ENCODE measurements around the gene TTC7B.
"Not testable (repeated sequence)": the region's sequence is repeated elsewhere in the genome, so short reads cannot be mapped to it uniquely, and the experiment has no call there.

TTC7B gene

DNA sequence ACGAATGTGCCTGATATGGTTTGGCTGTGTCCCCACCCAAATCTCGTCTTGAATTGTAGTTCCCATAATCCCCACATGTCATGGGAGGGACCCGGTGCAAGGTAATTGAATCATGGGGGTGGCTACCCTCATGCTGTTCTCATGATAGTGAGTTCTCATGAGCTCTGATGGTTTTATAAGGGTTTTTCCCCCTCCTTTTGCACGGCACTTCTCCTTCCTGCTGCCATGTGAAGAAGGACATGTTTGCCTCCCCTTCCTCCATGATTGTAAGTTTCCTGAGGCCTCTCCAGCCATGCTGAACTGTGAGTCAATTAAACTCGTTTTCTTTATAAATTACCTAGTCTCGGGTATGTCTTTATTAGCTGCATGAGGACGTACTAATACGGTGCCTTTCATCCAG, 289.7 kb downstream of the TTC7B start:
- DNase-seq (ENCODE audit: low read depth) = not testable (repeated sequence)

DNA sequence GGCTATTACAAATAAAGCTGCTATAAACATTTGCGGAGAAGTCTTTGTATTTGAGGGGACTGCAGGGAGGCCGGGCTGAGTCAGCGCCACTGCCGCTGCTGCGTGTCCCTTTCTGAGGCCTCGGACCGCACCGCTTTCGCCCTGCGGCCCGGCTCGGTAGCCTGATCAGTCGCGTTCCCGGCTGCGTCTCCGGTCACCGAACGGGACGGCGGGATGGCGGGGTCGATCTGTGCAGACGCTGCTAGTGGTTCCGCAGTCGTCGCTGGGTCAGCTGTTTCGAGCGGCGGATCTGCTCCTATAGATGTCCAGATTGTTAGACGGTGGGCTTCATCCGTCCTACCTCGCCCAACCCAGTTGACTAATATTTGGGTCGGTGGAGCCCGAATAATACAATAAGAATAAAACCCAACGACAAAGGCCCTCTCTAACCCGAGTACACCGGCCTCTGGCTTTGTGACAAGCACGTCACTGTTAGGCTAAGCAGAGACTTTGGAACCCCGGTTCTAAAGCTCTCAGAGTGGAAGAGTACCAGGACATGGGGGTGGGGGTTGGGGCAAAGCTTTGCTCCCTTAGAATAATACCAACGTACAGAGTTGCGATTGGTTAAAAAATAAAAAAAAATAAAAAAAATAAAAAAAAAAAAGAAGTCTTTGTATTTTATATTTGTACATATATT, 290.7 kb downstream of the TTC7B start:
- not testable (repeated sequence) for DNase-seq (ENCODE audit: low read depth)

DNA sequence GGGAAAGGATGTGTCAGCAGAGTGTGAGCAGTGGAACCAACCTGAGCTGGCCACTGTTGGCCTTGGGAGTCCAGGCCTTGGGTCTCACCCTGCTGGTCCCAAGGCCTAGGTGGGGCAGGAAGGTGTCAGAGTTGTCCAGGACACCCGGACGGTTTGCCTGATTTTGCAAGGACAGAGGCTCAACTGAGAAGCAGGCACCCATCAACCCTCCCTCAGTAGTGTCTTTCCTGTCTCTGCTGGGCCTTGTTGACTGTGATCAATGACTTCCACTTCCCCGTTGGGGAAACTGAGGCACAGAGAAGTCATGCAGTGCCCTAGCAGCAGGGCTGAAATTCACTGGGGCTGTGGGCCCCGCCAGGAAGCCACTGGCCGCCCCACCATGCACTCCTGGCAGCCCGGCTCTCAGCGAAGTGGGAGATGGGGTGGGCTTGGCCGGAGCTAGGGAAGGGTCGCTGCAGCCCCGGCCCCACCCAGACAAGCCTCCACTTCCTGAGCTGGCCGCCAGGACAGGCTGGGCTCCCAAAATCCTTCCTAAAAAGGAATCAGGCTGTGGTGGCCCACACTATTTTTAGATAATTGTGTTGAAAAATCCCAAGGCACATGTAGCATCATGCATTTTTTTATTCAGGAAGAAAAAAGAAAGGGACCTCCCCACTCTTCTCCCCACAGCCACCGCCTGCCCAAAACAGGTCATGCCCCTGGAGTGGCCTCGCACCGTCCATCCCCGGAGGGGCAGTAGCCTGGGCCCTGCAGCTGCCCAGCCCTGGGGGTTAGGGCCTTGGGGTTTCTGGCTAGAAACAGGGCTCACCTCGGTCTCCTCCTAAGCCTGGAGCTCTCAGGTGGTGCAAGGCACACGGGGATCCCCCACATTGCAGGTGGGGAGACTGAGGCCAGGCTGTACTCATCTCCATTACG, 292.0 kb downstream of the TTC7B start:
- DNase-seq (ENCODE audit: low read depth) = peak; percentile 41

DNA sequence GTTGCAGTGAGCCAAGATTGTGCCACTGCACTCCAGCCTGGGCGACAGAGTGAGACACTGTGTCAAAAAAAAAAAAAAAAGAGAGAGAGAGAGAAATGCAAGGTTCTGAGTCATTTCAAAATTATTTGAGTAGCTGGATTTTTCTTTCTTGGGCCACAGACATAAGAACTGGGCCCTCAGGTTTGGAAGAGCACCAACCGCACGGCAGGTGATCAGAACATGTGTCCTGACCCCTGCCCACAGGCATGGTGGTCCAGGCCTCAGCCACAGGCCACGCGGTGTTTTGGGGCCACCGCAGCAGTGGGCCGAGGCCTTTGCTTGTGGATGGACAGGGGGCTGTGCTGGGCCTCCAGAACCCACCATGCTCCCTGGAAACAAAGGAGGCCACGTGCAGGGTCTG, 292.7 kb downstream of the TTC7B start:
- DNase-seq (ENCODE audit: low read depth) = peak; percentile 67

DNA sequence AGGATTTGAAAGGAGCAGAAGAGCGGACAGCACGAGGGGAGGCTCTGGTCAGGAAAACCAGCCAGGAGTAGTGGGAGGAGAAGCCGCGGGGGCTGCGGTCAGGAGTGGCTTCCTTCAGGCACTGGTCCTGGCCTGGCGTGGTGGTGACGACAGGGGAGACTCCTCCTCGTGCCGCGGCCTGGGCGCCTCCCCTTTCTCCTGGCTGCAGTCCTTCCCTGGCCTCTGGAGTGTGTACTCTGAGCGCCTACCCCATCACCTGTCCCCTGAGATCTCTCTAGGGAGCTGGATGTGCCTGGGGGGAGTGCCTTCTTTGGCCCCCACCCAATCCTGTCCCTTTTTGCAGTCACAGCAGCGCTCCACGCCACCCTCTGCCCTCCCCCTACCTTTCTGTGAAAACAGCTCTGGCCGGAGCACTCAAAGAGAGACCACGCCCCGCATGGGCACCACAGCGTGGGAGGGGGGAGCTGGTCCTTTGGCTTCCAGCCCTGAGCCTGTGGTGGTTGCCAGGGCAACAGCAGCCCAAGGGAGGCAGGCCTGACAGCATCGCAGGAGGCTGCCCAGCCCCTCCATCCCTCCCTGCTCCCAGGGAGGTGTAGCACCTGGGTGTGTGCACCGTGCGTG, 293.5 kb downstream of the TTC7B start:
- peak; percentile 31 for DNase-seq (ENCODE audit: low read depth)

DNA sequence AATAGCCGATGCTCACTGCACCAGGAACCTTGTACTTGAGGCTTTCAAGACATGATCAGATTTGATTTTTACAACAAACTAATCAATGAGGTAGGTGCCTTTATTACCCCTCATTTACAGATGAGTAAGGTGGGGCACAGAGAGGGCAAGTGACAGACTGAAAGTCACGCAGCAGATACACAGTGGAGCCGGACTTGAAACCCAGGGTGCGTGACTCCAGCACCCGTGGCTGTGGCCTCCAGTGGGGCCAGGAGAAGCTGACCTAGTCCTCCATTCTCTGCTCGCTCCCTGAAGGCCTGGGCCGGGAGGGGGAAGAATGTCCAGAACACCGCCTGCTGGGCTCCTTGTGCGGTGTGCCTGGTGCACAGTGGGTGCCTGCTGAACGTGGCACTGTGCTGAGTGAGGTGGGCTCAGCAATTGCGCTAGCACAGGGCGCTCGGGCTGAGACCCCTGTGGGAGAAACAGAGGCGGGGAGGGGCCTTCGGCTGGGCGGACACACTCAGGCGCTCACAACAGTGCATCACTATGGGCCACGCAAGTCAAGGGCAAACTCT, 294.2 kb downstream of the TTC7B start:
- no peak for DNase-seq (ENCODE audit: low read depth)

DNA sequence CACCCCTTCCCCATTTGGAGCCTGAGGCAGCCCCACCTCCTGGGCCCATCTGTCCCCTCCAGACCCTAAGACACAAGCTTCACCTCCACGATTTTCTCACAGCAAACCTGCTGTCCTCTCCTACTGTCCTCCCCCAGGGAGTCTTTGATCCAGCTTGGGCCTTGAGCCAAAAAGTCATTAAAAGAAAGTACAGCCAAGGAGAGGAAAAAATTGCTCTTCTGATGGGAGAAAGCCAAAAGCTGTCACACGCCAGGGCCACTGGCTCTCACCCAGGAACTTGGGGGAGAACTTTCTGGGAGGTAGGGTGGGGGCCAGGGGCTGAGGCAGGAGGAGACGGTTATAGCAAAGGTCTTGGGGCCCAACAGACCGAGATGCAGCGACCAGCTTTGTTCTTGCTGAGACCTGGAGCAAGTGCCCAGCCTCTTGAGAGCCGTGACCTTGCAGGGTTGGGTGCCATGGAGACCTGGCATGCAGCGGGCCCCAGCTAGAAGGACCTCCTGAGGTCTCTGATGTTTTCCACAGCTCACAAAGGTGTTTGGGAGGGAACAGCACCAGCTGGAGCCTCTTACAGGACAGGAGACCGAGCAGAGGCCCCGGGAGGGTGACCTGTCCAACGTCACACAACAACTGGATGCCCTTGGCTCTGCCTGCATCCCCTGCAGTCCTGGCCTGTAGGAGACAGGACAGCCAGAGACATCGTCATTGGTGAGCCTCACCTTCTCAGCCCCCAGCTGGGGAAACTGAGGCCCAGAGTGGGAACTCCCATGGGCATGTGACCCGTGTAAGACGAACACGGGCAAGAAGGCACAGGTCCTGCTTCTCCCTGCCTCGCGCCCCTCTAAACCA, 294.9 kb downstream of the TTC7B start:
- DNase-seq (ENCODE audit: low read depth) = peak; percentile 51

DNA sequence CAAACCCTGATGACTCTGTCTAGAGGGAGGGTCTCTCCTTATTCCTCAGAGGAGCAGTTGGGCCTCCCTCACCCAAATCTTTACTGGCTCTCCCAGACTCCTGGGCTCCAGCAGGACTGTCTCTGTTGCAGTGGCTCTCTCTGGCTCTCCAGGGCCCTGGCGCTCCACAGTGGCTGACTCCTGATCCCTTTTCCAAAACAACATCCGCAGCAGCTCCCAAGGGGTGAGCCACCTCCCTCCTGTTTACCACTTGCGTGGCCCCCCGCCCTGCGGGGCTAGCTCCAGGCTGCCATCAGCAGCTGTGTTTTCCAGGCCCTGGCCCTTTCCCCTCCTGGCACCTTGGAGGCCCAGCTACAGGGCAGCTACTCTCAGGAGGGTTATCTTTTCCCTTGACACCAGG, 295.9 kb downstream of the TTC7B start:
- DNase-seq (ENCODE audit: low read depth) = no peak

DNA sequence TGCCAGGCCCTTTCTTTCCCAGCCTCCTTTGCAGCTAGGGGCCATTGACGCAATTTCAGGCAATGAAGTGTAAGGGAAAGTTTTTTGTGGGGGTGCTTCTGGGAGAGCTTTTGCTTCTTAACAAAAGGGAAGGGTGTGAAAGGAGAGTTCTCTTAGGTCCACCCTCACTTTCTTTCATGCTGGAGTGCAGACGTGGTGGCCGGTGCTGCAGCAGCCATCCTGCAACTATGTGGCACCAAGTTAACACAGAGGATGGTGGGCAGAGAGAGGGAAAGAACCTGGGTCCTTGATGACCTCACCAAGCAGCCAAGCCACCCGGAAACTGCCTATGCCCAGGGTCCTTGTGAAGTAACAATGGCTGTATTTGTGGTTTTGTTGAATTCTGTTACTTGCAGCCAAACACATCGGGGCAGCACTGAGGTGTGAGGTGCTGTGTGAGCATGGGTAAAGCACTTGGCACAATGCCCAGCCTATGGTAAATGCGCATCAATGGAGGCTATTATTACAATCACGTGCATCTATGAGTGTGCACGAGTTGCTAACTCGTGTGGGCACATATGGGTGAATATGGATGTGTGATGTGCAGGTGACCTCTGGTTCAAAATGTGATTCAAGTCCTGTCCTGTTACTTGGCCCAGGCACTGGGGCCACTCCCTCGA, 296.8 kb downstream of the TTC7B start:
- DNase-seq (ENCODE audit: low read depth) = no peak

DNA sequence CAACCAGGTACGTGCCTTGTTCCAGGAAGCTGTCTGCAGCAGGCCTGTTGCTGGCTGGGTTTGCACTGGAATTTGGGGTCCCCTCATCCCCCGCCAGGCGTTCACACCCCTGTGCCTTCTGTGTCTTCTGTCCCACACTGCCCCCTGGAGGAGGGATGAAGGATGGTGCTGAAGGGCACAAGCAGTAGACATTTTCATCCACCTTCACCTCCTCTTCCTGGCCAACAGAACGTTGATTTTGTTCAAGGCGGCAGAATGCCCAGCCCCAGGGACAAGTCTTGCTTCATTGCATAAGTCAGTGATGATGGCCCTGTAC, 297.3 kb downstream of the TTC7B start:
- peak; percentile 29 for DNase-seq (ENCODE audit: low read depth)

DNA sequence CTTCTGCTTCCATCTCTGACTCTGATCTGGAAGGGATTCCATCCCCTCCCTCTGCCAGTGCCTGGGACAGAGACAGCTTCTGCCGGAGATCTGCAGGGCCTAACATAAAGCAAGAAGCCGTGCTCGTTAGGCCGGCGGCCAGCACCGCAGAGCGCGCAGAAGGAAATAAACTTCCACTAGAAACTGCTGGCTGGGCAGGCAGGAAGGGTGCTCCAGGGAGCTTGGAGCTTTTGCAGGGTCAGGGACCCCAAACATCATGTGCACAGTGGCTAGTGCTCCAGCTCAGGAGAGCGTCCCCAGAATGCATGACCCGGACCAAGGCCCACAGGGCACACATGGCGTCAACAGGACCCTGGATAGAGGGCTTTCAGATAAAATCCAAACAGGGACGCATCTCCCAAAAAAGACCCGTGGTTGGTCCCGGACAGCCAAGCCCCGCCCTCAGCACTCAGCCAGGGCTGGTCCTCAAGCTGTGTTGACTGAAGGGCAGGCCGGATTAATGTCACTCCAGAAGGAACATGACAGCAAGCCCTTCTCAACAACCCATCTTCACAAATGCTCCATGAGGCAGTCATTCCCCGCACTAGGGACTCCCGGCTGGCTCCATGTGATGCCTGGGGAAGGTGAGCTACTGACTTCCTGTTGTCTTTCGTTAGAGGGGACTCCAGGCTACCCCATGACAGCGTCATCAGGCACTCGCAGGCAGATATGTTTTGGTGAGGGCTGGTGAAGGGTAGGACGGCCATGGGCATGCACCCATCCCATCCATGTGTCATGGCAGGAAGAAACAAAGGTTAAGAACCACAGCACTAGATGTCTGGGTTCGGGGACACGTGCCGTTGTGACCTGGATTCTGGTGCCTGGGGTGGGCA, 297.9 kb downstream of the TTC7B start:
- no peak for DNase-seq (ENCODE audit: low read depth)

DNA sequence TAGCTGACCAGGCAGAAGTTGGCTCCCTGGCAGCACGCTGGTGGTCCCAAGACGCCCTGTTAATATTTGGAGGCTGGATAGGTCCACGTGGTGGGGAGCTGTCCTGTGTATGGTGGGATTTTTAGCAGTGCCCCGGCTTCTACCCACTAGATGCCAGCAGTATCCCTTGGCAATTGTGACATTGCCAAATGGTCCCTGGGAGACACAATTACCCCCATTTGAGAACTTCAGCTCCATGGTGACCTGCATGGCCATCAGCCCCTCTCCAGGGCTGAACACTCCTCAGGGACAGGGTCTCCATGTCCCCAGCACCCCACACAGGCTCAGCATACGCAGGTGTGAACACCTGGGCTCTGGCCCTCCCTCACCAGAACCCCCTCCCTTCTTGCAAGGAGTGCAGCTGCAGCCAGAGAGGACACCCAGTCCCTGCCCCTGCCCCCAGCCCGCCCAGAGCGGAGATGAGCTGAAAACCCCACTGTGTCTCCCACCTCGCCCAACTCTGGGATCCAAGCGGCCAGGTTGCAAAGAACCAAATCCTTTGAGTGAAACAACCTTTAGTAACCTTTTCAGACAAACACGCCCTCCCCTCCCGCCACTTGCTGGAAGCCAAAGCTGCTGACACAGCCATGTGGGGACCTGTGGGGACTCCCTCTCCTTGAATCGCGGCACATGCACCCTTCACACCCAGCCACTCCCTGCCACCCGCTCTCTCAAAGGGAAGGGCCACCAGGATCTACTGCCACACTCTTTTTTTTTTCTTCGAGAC, 299.0 kb downstream of the TTC7B start:
- DNase-seq (ENCODE audit: low read depth) = no peak

DNA sequence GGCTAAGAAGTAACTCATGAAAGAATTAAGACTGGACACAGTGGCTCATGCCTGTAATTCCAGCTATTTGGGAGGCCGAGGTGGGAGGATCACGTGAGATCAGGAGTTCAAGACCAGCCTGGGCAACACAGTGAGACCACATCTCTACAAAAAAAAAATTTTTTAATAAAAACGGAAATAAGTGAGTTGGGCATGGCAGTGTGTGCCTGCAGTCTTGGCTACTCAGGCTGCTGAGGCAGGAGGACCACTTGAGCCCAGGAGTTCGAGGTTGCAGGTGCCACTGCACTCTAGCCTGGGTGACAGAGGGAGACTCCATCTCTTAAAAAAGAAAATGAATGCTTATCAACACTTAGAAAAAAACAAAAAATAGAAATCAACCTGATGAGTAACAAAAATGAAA, 301.7 kb downstream of the TTC7B start:
- no peak for DNase-seq (ENCODE audit: low read depth)

DNA sequence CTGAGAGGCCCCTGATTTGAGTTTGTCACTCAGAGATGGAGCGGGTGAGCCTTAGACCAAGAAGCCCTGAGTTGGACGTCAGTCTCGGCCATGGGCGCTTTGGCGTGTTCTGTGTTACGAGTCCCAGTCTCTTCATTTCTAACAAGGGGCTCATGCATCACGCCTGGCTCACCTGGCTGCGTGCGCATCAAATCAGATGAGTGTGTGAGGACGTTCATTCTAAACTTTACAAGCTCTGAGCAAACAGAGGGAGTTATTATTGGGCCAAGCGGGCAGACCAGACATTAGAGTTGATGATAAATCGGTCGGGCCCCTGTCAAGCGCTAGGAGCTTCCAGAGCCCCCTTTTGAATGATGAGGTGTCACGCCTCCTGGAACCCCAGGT, 302.2 kb downstream of the TTC7B start:
- no peak for DNase-seq (ENCODE audit: low read depth)

DNA sequence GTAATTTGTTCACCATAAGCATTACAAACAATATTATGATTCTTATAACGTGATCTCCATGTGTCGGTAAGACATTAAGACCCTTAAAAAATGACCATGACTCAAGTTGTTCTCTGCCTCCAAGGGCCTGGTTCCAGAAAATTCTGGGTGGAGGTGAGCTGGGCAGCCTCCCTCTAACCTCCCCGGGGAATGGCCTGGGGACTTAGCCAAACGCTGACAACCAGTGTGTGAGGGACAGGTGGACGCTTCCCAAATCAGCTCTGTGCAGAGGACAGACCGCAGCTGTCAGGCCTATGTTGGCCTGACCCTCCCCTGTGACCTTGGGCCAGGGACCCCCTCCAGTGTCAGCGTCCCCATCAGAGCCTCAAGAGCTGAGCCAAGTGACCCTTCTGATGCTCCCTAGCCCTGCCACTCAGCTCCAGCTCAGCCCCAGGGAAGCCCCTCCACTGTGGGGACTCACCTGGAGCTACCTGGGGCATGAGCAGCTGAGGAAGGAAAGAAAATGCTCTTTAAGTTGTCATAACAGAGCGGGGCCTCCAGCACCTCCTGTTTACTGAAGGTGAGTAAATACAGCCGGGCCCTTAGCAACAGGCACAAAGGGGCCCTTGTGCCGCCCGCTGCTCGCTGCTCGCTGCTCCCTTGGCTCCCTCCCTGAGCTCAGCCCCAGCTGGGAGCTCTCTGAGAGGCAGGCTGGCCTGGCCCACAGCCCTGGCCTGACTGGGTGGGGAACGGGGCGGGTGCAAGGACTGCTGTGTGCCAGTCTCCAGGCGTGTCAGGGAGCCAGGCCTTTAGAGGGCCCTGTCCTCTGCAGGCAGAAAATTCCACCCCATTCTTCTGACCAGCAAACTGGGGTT, 302.8 kb downstream of the TTC7B start:
- DNase-seq (ENCODE audit: low read depth) = no peak

DNA sequence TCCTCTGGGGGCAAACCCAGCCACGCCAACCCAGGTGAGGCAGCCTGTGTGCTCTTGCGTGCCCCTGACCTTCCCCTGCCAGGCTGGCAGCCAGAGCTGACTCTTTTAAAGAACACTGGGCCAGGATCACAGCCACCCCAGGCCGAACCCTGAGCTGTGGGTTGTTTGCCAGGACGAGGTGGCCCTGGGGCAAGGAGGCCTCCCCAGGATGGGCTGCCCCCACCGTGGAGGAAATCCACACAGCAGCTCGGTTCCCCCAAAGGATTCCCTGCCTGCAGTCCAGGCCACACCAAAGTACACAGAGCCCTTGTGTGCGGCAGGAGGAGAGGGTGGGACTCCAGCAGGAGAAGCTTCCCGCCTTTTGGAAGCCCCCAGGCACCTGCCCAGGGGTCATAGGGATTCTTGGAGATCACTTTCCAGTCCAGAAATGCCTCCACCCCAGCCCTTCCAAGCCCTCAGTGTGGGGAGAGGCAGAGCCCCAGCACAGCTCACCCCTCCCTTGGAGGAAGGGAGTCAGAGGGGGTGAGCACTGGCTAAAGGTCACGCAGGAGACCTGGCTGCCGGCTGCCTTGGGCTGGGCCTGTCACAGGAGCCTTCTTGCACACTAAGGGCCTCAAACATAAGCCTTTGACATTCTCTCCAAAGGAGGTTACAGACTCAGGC, 303.8 kb downstream of the TTC7B start:
- no peak for DNase-seq (ENCODE audit: low read depth)

DNA sequence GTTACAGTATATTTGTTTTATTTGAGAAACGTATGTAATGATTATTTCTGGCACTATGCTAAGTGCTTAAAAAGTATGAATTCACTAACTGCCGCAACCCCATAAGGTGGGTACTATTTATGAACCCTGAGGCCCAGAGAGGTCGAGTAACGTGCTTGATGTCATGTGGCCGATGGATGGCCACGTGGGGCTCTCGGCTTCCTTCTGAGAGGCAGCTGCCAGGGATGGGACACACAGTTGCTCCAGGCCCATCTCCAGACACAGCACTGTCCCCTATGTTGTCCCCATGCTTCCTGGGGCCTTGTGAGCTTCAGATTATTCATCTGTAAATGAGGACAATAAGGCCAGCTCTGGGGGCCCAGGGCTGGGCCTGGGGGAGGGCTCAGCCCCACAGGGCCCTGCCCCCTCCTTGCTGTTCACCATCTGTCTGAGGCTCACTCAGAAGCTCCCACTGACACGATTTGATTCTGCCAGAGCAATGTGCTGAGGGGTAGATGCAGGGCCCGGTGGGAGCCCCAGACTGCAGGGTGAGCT, 304.4 kb downstream of the TTC7B start:
- DNase-seq (ENCODE audit: low read depth) = no peak

DNA sequence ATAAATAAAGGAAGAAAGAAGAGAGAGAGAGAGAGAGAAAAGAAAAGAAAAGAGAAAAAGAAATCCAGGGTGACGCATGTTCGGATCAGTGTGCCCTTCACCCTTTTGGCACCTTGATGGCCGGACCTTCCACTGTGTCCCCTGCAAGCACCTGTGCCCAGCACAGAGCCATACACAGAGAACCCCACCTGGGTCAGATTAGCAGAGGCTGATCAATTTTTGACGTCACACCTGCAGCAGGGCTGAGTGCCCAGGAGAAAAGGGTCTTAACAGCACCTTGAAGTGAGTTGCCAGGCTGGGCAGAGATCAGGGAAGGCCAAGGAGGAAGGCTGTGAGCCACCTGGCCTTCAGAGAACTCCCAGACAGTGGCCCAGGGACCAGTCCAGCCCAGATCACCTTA, 305.0 kb downstream of the TTC7B start:
- DNase-seq (ENCODE audit: low read depth) = no peak

All from EH (cell line).